Osteoblast (primary cell): Measurements from ENCODE around the gene ADK. TPM values are rescaled to one million over a fixed set of nuclear protein-coding genes. Genes with fewer than 3 reads are reported as not detected.

ENCODE experiments used
- DNase-seq: peaks from one replicate; pipeline ENCODE4 v3.0.0; 2011; ENCODE audit warnings: low spot score, mixed read lengths; ENCODE audit not compliant: insufficient read length; ENCODE audit errors: missing footprints
- H2AFZ ChIP-seq: 2 replicates; pipeline ENCODE4 v1.6.0; 2011; ENCODE audit warnings: mild to moderate bottlenecking, low read length
- H3K27ac ChIP-seq: 2 replicates; pipeline ENCODE4 v1.5.1; 2011; ENCODE audit warnings: mild to moderate bottlenecking, low read depth, low read length, moderate library complexity
- H3K27me3 ChIP-seq: 2 replicates; pipeline ENCODE4 v1.6.0; 2012; ENCODE audit warnings: mild to moderate bottlenecking, control low read depth, inconsistent platforms, low read length, moderate library complexity; ENCODE audit not compliant: insufficient read depth
- H3K36me3 ChIP-seq: 2 replicates; pipeline ENCODE4 v1.5.1; 2011; ENCODE audit warnings: mild to moderate bottlenecking, low read length, control low read depth, moderate library complexity; ENCODE audit not compliant: insufficient read depth
- H3K4me1 ChIP-seq: 2 replicates; pipeline ENCODE4 v1.5.1; 2011; ENCODE audit warnings: mild to moderate bottlenecking, low read length, control low read depth, moderate library complexity; ENCODE audit not compliant: insufficient read depth
- H3K4me2 ChIP-seq: 2 replicates; pipeline ENCODE4 v1.6.0; 2011; ENCODE audit warnings: mild to moderate bottlenecking, low read length; ENCODE audit not compliant: insufficient read depth
- H3K4me3 ChIP-seq: fragments of 200-600 bp; sonication (generic); 3 replicates; pipeline ENCODE4 v1.5.1; 2012; ENCODE audit warnings: mild to moderate bottlenecking, low read length, inconsistent platforms; ENCODE audit not compliant: insufficient read depth
- H3K79me2 ChIP-seq: 2 replicates; pipeline ENCODE4 v1.6.0; 2012; ENCODE audit warnings: mild to moderate bottlenecking, low read length, control low read depth, inconsistent platforms; ENCODE audit not compliant: insufficient read depth
- H3K9me3 ChIP-seq: 2 replicates; pipeline ENCODE4 v1.5.1; 2011; ENCODE audit warnings: low read depth, low read length, control low read depth
- H4K20me1 ChIP-seq: 2 replicates; pipeline ENCODE4 v1.6.0; 2012; ENCODE audit warnings: mild to moderate bottlenecking, low read length, control low read depth; ENCODE audit not compliant: insufficient read depth
- CTCF ChIP-seq: IDR thresholded peaks from 2 replicates; pipeline ENCODE4 v1.5.1; 2011; ENCODE audit warnings: mild to moderate bottlenecking, low read depth, low read length, moderate library complexity; ENCODE audit errors: extremely low read depth
- total RNA-seq: library from RNA; depleted of rRNA; stranded (reverse); fragments of >200 nt; gene quantifications from 2 replicates; pipeline ENCODE4 v1.2.3, GENCODE V29; 2012

Gene ADK
- total RNA-seq, 1 donor: 34.0 TPM

GRCh38 chr10:74624501-74624900, 473.5 kb downstream of the ADK start:
- Histone ChIP-seq H3K27ac (no peak overlapping the region), H3K27me3 (no peaks in the 10 kb centered on the region), H4K20me1 (no peaks in the 10 kb centered on the region), H3K36me3 (no peaks in the 10 kb centered on the region), H2AFZ (no peak overlapping the region), H3K9me3 (no peaks in the 10 kb centered on the region), H3K4me3 (no peak overlapping the region), H3K4me1 (no peaks in the 10 kb centered on the region), H3K79me2 (no peaks in the 10 kb centered on the region), H3K4me2 (no peak overlapping the region)
- no peak for DNase-seq
- no peak for TF ChIP-seq CTCF

- H3K27ac ChIP-seq: no peak overlapping the region
- H3K36me3 ChIP-seq: no peaks in the 10 kb centered on the region
- H4K20me1 ChIP-seq: no peaks in the 10 kb centered on the region
- no peaks in the 10 kb centered on the region for H3K9me3 ChIP-seq
- H3K27me3 ChIP-seq: no peaks in the 10 kb centered on the region
- no peak for TF ChIP-seq CTCF
- H3K4me3 ChIP-seq: no peak overlapping the region
- DNase-seq: no peak
- H3K4me1 ChIP-seq: peaks cover 5% of the 10 kb centered on the region
- H2AFZ ChIP-seq: no peak overlapping the region
- H3K4me2 ChIP-seq: no peak overlapping the region
- H3K79me2 ChIP-seq: no peaks in the 10 kb centered on the region
Measured at GRCh38 chr10:74628136-74628535, 477.1 kb downstream of the ADK start.

- Histone ChIP-seq H2AFZ (no peak overlapping the region), H3K9me3 (peaks cover 3% of the 10 kb centered on the region), H3K4me1 (peaks cover 5% of the 10 kb centered on the region), H3K27ac (no peak overlapping the region), H3K79me2 (no peaks in the 10 kb centered on the region), H4K20me1 (no peaks in the 10 kb centered on the region), H3K4me3 (no peak overlapping the region), H3K4me2 (no peak overlapping the region), H3K27me3 (no peaks in the 10 kb centered on the region), H3K36me3 (peaks cover 6% of the 10 kb centered on the region)
- no peak for TF ChIP-seq CTCF
- no peak for DNase-seq
Measured at GRCh38 chr10:74634995-74635536, 484.0 kb downstream of the ADK start.

- Histone ChIP-seq H4K20me1 (no peaks in the 10 kb centered on the region), H3K4me1 (no peaks in the 10 kb centered on the region), H3K27ac (no peak overlapping the region), H3K27me3 (no peaks in the 10 kb centered on the region), H3K79me2 (no peaks in the 10 kb centered on the region), H3K4me2 (no peak overlapping the region), H3K9me3 (peaks cover 3% of the 10 kb centered on the region), H3K36me3 (peaks cover 6% of the 10 kb centered on the region), H3K4me3 (no peak overlapping the region), H2AFZ (no peak overlapping the region)
- no peak for DNase-seq
- TF ChIP-seq CTCF: no peak
Measured at GRCh38 chr10:74635655-74636054, 484.6 kb downstream of the ADK start.
